H1 (cell line): ENCODE results near the gene ADGRL3. TPM values are rescaled to one million over a fixed set of nuclear protein-coding genes. Genes with fewer than 3 reads are reported as not detected.
A peak's percentile ranks its signal among the peaks of the same experiment; 100 is the strongest.

Experiments used
- CTCF ChIA-PET: fragments of 300-600 bp; sonication (Branson Sonifier 250); formaldehyde crosslinking; loops from one replicate; lab custom pipeline; 2021; ENCODE audit not compliant: partially characterized antibody; lab: Charles Lee
- POLR2A ChIA-PET: fragments of 300-600 bp; sonication (Branson Sonifier 250); formaldehyde crosslinking; loops from one replicate; lab custom pipeline; 2021; ENCODE audit warnings: inconsistent platforms; ENCODE audit not compliant: partially characterized antibody; lab: Charles Lee
- DNase-seq, 2 experiments: peaks; one replicate each; pipeline versions ENCODE4 v3.0.0 to v3.0.0-alpha.2; 2010 to 2022; ENCODE audit warnings: low spot score in 2 of 2, low read depth in 1 of 2, mixed read lengths in 1 of 2
- FAIRE-seq: peaks from 2 replicates; lab custom pipeline; 2011; peaks lifted over from hg19 to GRCh38; lab: Jason Lieb, UNC
- H2AFZ ChIP-seq: 2 replicates; pipeline ENCODE4 v1.8.1; 2012; ENCODE audit warnings: low read length, inconsistent platforms
- H2AK5ac ChIP-seq: 2 replicates; pipeline ENCODE4 v1.6.1; 2013; ENCODE audit warnings: low read depth, low read length
- H2BK120ac ChIP-seq: replicated peaks from 2 replicates; pipeline ENCODE3; 2013; ENCODE audit warnings: low read depth, low read length, inconsistent platforms
- H2BK12ac ChIP-seq: 2 replicates; pipeline ENCODE4 v1.6.1; 2013; ENCODE audit warnings: low read depth, low read length
- H2BK15ac ChIP-seq: 2 replicates; pipeline ENCODE4 v1.6.1; 2013; ENCODE audit warnings: low read length
- H2BK20ac ChIP-seq: 2 replicates; pipeline ENCODE4 v1.6.1; 2013; ENCODE audit warnings: low read length
- H2BK5ac ChIP-seq: 2 replicates; pipeline ENCODE4 v1.6.1; 2013; ENCODE audit warnings: low read depth, low read length
- H3K14ac ChIP-seq: 2 replicates; pipeline ENCODE4 v1.6.1; 2013; ENCODE audit warnings: inconsistent platforms; ENCODE audit not compliant: insufficient read length
- H3K18ac ChIP-seq: 2 replicates; pipeline ENCODE4 v1.6.1; 2013; ENCODE audit warnings: low read length; ENCODE audit errors: extremely low read depth
- H3K23ac ChIP-seq: 2 replicates; pipeline ENCODE4 v1.6.1; 2013; ENCODE audit warnings: inconsistent platforms; ENCODE audit not compliant: insufficient read length
- H3K23me2 ChIP-seq: 2 replicates; pipeline ENCODE4 v1.6.1; 2013; ENCODE audit warnings: low read depth, low read length
- H3K27ac ChIP-seq: 2 replicates; pipeline ENCODE4 v1.6.1; 2011; ENCODE audit warnings: low read depth, low read length, inconsistent platforms
- H3K27me3 ChIP-seq, 4 experiments: replicated peaks in 1 of 4; 1 replicate in 1 of 4; 2 replicates in 3 of 4; pipeline versions ENCODE4 v1.6.1 to v1.8.1; 2011 to 2013; ENCODE audit warnings: low read length in 3 of 4, mild to moderate bottlenecking in 3 of 4, inconsistent platforms in 2 of 4, mixed read lengths in 2 of 4, moderate library complexity in 1 of 4; ENCODE audit not compliant: control insufficient read depth in 3 of 4, insufficient read depth in 3 of 4; ENCODE audit errors: extremely low read depth in 1 of 4
- H3K36me3 ChIP-seq, 4 experiments: 2 replicates each; pipeline versions ENCODE4 v1.6.1 to v1.8.1; 2011 to 2013; ENCODE audit warnings: mild to moderate bottlenecking in 4 of 4, low read length in 3 of 4, moderate library complexity in 2 of 4, control low read depth in 1 of 4, inconsistent platforms in 1 of 4; ENCODE audit not compliant: insufficient read depth in 4 of 4, control insufficient read depth in 2 of 4
- H3K4ac ChIP-seq: replicated peaks from 2 replicates; pipeline ENCODE3; 2013; ENCODE audit warnings: low read length, low read depth, mixed read lengths, inconsistent platforms; ENCODE audit not compliant: insufficient read length
- H3K4me1 ChIP-seq, 4 experiments: replicated peaks in 1 of 4; 1 replicate in 1 of 4; 2 replicates in 3 of 4; pipeline versions ENCODE4 v1.6.1 to v1.8.1; 2011 to 2013; ENCODE audit warnings: low read length in 3 of 4, inconsistent platforms in 2 of 4, mixed read lengths in 1 of 4; ENCODE audit not compliant: insufficient read depth in 4 of 4, control insufficient read depth in 3 of 4
- H3K4me2 ChIP-seq, 2 experiments: 2 replicates each; pipeline versions ENCODE4 v1.6.1 to v1.8.1; 2011 to 2013; ENCODE audit warnings: low read depth in 2 of 2, low read length in 2 of 2, control low read depth in 1 of 2, inconsistent platforms in 1 of 2, mild to moderate bottlenecking in 1 of 2; ENCODE audit not compliant: insufficient read depth in 1 of 2
- H3K4me3 ChIP-seq, 4 experiments: fragments of 200-600, 300-600 bp in 1 of 4; sonication (generic), shearing (Covaris generic), sonication (Bioruptor Twin) in 1 of 4; 2 replicates each; pipeline versions ENCODE4 v1.5.1 to v1.8.1; 2011 to 2016; ENCODE audit warnings: low read length in 4 of 4, low read depth in 3 of 4, control low read depth in 2 of 4, inconsistent platforms in 2 of 4, mild to moderate bottlenecking in 2 of 4, mixed read lengths in 1 of 4, moderate library complexity in 1 of 4; ENCODE audit not compliant: insufficient read depth in 2 of 4; ENCODE audit errors: extremely low read depth in 1 of 4
- H3K56ac ChIP-seq: replicated peaks from 2 replicates; pipeline ENCODE3; 2013; ENCODE audit warnings: low read depth, mild to moderate bottlenecking, mixed read lengths, low read length, inconsistent platforms; ENCODE audit not compliant: insufficient read length
- H3K79me1 ChIP-seq: 2 replicates; pipeline ENCODE4 v1.6.1; 2013; ENCODE audit warnings: low read depth, low read length, control low read depth
- H3K79me2 ChIP-seq, 2 experiments: 2 replicates each; pipeline versions ENCODE4 v1.6.1 to v1.8.1; 2012 to 2013; ENCODE audit warnings: low read length in 2 of 2, mild to moderate bottlenecking in 2 of 2, inconsistent platforms in 1 of 2; ENCODE audit not compliant: insufficient read depth in 2 of 2, control insufficient read depth in 1 of 2
- H3K9ac ChIP-seq, 4 experiments: replicated peaks in 1 of 4; 1 replicate in 1 of 4; 2 replicates in 3 of 4; pipeline versions ENCODE4 v1.6.1 to v1.8.1; 2011 to 2013; ENCODE audit warnings: low read depth in 3 of 4, low read length in 3 of 4, control low read depth in 2 of 4, mild to moderate bottlenecking in 2 of 4, moderate library complexity in 2 of 4, inconsistent platforms in 1 of 4; ENCODE audit errors: extremely low read depth in 1 of 4
- H3K9me3 ChIP-seq, 2 experiments: 2 replicates each; pipeline versions ENCODE4 v1.6.1 to v1.8.1; 2012 to 2013; ENCODE audit warnings: mild to moderate bottlenecking in 2 of 2, moderate library complexity in 2 of 2, control low read depth in 1 of 2, inconsistent platforms in 1 of 2, low read depth in 1 of 2, low read length in 1 of 2, mixed read lengths in 1 of 2; ENCODE audit not compliant: insufficient read depth in 2 of 2
- H4K20me1 ChIP-seq, 2 experiments: replicated peaks in 1 of 2; 2 replicates each; pipeline versions ENCODE3 to v1.8.1; 2011 to 2013; ENCODE audit warnings: inconsistent platforms in 2 of 2, low read length in 2 of 2, mild to moderate bottlenecking in 1 of 2; ENCODE audit not compliant: insufficient read depth in 2 of 2, control insufficient read depth in 1 of 2
- H4K5ac ChIP-seq: 2 replicates; pipeline ENCODE4 v1.6.1; 2013; ENCODE audit warnings: low read length, low read depth, mixed read lengths, inconsistent platforms; ENCODE audit not compliant: insufficient read length
- H4K8ac ChIP-seq: 2 replicates; pipeline ENCODE4 v1.8.0; 2013; ENCODE audit warnings: mild to moderate bottlenecking, moderate library complexity, low read length, inconsistent platforms; ENCODE audit not compliant: insufficient read depth; ENCODE audit errors: extremely low read depth
- H4K91ac ChIP-seq: replicated peaks from 2 replicates; pipeline ENCODE3; 2013; ENCODE audit warnings: low read length, mixed read lengths, inconsistent platforms; ENCODE audit not compliant: insufficient read length
- BACH1 ChIP-seq: IDR thresholded peaks from 2 replicates; pipeline ENCODE4 v1.6.1; 2012; ENCODE audit warnings: low read length, improper control_type of control experiment
- CTBP2 ChIP-seq: IDR thresholded peaks from 2 replicates; pipeline ENCODE4 v1.7.0; 2011; ENCODE audit warnings: borderline replicate concordance, mild to moderate bottlenecking, moderate library complexity, mixed read lengths, low read length; ENCODE audit not compliant: insufficient read depth, insufficient read length
- GABPA ChIP-seq: IDR thresholded peaks from 2 replicates; pipeline ENCODE4 v1.6.1; 2011; ENCODE audit warnings: mild to moderate bottlenecking, low read length, moderate library complexity, borderline replicate concordance; ENCODE audit not compliant: insufficient read depth
- JUND ChIP-seq: IDR thresholded peaks from 2 replicates; pipeline ENCODE4 v1.6.1; 2011; ENCODE audit warnings: mild to moderate bottlenecking, improper control_type of control experiment, low read length
- POLR2A ChIP-seq, 2 experiments: IDR thresholded peaks; 1 replicate in 1 of 2; 2 replicates in 1 of 2; pipeline ENCODE4 v1.6.1; 2011; ENCODE audit warnings: low read depth in 2 of 2, low read length in 2 of 2, mild to moderate bottlenecking in 2 of 2; ENCODE audit errors: control extremely low read depth in 1 of 2
- TAF1 ChIP-seq: IDR thresholded peaks from 2 replicates; pipeline ENCODE4 v1.6.1; 2011; ENCODE audit warnings: mild to moderate bottlenecking, low read depth, low read length
- TEAD4 ChIP-seq: IDR thresholded peaks from 2 replicates; pipeline ENCODE4 v1.6.1; 2012; ENCODE audit warnings: low read depth, low read length, inconsistent platforms, mixed read lengths
- WGBS, 2 experiments: shearing (Covaris generic) in 1 of 2; methylation state at CpG; one replicate each; pipeline versions ENCODE4 v1.1.6 to v1.1.7; 2013 to 2015; ENCODE audit warnings: low lambda C conversion rate in 2 of 2, mixed read lengths in 2 of 2, inconsistent platforms in 1 of 2, low coverage in 1 of 2, missing lambda C conversion rate in 1 of 2; ENCODE audit not compliant: insufficient replicate concordance in 2 of 2, insufficient coverage in 1 of 2, insufficient read length in 1 of 2; ENCODE audit errors: extremely low coverage in 1 of 2, missing lambda C conversion rate in 1 of 2; 5-methylcytosine and 5-hydroxymethylcytosine counted together
- polyA plus RNA-seq, 7 experiments: library from polyadenylated mRNA; depleted of rRNA in 3 of 7; stranded (reverse) in 5 of 7; unstranded in 2 of 7; fragments of >200 nt in 5 of 7; fragments of 200-250 nt in 2 of 7; gene quantifications; 1 replicate in 5 of 7; 2 replicates in 1 of 7; 4 replicates in 1 of 7; pipeline versions ENCODE4 v1.2.1 to v1.2.3, GENCODE V29; 2011 to 2013; ENCODE audit warnings: missing spikeins in 2 of 7, mixed read lengths in 2 of 7
- total RNA-seq: library from RNA; stranded (reverse); fragmentation: NEBNext Ultra II Directional; extraction: Animal tissue kit (Norgen Biotek cat#: 25700); gene quantifications from 2 replicates; pipeline ENCODE4 v1.2.1, GENCODE V29; 2021

ADGRL3 gene
- total and polyA plus RNA-seq, 2 of the 8 experiments (the other 6 are each of a cell fraction or from before 2014, with no cell fraction given), result 6.6 to 13.0 TPM

GRCh38 chr4:61531188-61531587 is 331.1 kb downstream of the ADGRL3 start:
- Histone ChIP-seq H3K36me3 (no peaks in the 10 kb centered on the region), H4K5ac (no peak overlapping the region), H4K91ac (no peak overlapping the region), H3K9me3 (no peaks in the 10 kb centered on the region), H2BK20ac (no peak overlapping the region), H3K79me2 (no peaks in the 10 kb centered on the region), H2AK5ac (no peak overlapping the region), H3K4ac (no peak overlapping the region), H3K4me3 (no peak overlapping the region), H3K14ac (no peak overlapping the region), H2BK5ac (no peak overlapping the region), H3K4me2 (no peak overlapping the region), H3K27ac (no peak overlapping the region), H2BK12ac (no peak overlapping the region), H3K23me2 (no peaks in the 10 kb centered on the region), H3K56ac (no peak overlapping the region), H2AFZ (no peak overlapping the region), H3K23ac (no peak overlapping the region), H4K8ac (no peak overlapping the region), H2BK120ac (no peak overlapping the region), H3K18ac (no peak overlapping the region), H3K79me1 (no peaks in the 10 kb centered on the region; the same call in 1 of the 2 replicates), H2BK15ac (no peak overlapping the region), H3K9ac (no peak overlapping the region), H3K4me1 (no peaks in the 10 kb centered on the region), H4K20me1 (no peaks in the 10 kb centered on the region), H3K27me3 (no peaks in the 10 kb centered on the region)
- TF ChIP-seq BACH1, result no peak
- TF ChIP-seq POLR2A (IDR thresholded peaks at IDR 0.05; ENCODE audit: control extremely low read depth in 1 of 2, low read depth in 2 of 2, low read length in 2 of 2), result no peak
- TF ChIP-seq TAF1, result no peak
- TF ChIP-seq CTBP2, result no peak
- no peak for TF ChIP-seq TEAD4
- TF ChIP-seq GABPA, result no peak
- TF ChIP-seq JUND, result no peak
- DNase-seq (no peak), FAIRE-seq (peak; percentile 28)
- ChIA-PET POLR2A (no interaction called here), CTCF (interaction anchor here (1.0 to 1.3 kb wide), 2 partner anchors 11 to 59 kb away, joined by 3 to 5 read pairs; no protein-coding TSS in a partner anchor)
- WGBS, 2 experiments, result 88% methylated on average over 5 of the region's 5 CpGs; no CpG with 5 or more reads in 1 of the 2 experiments
